HG03558 (cell line): ENCODE measurements around the gene SLC6A19.

ENCODE experiments used
- ATAC-seq: cut with Tn5 transposase; IDR thresholded peaks from one replicate; pipeline ENCODE4 v1.9.1; 2021; ENCODE audit warnings: moderate number of reproducible peaks; ENCODE audit not compliant: unreplicated experiment; ENCODE audit errors: extremely low read depth

The SLC6A19 gene

DNA sequence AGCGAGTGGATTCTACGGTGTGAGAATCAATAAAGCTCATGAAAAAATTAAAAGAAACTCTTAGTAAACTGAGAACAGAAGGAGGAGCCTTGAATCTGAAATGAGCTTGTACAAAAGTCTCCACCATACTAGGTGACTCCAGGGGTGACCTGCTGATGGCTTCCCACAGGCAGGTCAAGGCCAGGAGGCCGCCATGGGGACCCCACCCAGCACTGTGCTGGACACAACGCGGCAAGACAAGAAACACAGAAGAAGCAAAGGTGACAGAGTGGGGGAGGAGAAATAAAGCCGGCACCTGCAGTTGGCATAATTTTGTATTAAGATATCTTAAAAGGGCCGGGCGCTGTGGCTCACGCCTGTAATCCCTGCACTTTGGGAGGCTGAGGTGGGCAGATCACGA lies 12.1 kb upstream of the SLC6A19 start:
- no peak for ATAC-seq

DNA sequence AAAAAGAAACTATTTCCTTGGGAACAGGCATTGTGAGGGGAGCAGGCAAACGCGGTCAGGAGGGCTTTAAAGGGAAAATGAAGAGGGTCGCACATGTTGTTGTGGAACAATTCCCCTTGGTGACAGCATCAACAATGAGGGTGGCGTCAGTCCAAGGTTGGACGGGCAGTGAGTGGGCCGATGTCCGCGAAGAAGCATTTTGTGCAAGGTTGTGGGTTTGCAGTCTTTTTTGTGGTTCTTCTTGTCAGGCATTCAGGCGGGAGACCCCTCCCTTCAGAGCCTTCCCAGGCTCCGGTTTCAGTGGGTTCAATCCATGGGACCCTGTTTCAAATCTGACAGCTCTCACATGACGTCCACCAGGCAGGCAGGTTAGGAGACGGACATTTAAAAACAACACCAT lies 11.1 kb upstream of the SLC6A19 start:
- ATAC-seq, result no peak

DNA sequence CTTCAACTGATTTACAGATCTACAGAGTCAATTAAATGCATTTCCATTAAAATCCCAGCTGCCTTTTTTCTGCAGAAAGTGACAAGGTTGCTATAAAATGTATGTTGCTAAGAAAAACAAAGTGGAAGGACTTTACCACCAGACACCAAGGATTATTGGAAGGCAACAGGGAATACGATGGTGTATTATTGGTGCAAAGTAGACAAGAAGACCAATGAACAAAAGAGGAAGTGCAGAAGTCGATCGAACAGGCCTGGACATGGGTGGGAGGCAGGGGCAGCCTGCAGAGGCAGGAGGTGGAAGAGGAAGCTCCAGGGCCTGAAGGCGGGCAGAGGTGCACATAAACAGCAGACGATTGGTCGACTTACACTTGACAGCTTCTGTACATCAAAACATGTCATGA lies 10.6 kb upstream of the SLC6A19 start:
- no peak for ATAC-seq

- no peak for ATAC-seq
Measured at GRCh38 chr5:1192971-1193590, 8.3 kb upstream of the SLC6A19 start.

GRCh38 chr5:1193591-1193985 lies 7.8 kb upstream of the SLC6A19 start:
- ATAC-seq, result no peak

- no peak for ATAC-seq
Measured at GRCh38 chr5:1194378-1194777, 7.0 kb upstream of the SLC6A19 start.

DNA sequence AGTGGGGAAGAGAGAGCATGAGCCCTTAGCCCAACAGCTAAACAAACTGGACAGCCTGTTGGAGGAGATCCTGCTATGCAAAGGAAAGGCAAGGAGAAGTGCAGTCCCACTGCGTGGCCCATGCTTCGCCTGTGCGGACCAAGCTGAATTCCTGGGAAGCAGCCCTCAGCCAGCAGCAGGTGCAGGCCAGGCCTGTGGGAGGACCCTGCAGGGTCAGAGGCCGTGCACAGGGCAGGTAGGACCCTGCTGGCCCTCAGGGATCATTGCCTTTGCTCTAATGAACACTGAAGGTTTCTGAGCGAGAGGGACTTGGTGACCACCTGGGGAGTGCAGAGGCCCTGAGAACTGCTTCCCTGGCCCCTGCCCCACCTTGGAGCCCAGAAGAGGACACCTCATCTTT lies 6.0 kb upstream of the SLC6A19 start:
- ATAC-seq, result no peak

- ATAC-seq, result no peak
Measured at GRCh38 chr5:1195916-1196315, 5.5 kb upstream of the SLC6A19 start.

DNA sequence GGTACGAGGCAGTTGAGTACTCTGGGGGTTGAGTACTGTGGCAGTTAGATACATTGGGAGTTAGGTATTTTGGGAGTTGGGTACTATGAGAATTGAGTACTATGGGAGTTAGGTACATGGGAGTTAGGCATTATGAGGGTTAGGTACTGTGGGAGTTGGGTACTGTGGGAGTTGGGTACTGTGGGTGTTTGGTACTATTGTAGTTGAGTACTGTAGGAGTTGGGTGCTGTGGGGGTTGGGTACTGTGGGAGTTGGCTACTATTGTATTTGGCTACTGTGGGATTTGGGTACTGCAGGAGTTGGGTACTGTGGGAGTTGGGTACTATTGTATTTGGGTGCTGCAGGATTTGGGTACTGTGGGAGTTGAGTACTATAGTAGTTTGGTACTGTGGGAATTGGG lies 4.8 kb upstream of the SLC6A19 start:
- ATAC-seq, result no peak

GRCh38 chr5:1197876-1198666 lies 3.3 kb upstream of the SLC6A19 start:
- ATAC-seq, result no peak

DNA sequence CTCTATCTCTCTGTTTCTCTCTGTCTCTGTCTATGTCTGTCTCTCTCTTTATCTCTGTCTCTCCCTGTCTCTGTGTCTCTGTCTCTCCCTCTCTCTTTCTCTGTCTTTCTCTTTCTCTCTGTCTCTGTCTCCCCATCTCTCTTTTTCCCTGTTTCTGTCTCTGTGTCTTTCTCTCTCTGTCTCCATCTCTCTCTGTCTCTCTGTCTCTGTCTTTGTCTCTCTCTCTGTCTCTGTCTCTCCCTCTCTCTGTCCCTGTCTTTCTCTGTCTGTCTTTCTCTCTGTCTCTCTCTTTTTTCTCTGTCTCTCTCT lies 2.1 kb upstream of the SLC6A19 start:
- ATAC-seq, result no peak

DNA sequence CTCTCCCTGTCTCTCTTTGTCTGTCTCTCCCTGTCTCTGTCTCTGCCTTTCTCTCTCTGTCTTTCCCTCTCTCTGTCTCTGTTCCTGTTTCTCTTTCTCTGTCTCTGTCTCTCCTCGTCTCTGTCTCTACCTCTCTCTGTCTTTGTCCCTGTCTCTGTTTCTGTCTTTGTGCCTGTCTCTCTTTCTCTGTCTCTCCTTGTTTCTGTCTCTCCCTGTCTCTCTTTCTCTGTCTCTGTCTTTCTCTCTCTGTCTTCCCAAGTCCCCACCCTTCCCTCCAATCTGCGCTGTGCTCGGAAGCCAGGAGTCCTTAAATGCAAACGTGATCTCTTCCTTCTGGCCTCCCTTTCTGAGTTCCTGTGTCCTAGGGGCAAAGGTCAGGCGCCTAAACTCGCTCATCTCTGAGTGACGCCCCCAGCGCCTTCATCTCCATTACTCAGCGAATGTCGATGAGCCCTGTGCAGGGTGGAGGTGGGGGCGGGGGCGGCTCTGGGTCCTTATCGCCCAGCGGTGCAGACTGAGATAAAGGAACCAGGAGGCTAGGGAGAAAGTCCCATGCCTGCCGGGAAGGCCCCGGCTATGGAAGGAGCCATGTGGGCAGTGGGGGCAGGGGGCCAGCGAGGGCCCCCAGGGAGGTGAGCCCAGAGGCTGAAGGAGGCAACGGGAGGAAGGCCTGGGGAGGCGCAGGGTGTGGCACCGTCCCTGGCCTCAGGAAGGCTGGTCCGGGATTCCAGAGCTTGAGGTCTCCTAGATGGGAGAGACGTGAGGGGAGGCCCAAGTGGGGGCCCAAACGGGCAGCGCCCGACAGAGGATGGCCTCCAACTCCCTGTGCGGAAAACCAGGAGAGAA lies 1.5 kb upstream of the SLC6A19 start:
- ATAC-seq, result no peak

- ATAC-seq, result no peak
Measured at GRCh38 chr5:1200495-1201326, 684 bp upstream of the SLC6A19 start.

- no peak for ATAC-seq
Measured at GRCh38 chr5:1202026-1202797, 817 bp downstream of the SLC6A19 start.

DNA sequence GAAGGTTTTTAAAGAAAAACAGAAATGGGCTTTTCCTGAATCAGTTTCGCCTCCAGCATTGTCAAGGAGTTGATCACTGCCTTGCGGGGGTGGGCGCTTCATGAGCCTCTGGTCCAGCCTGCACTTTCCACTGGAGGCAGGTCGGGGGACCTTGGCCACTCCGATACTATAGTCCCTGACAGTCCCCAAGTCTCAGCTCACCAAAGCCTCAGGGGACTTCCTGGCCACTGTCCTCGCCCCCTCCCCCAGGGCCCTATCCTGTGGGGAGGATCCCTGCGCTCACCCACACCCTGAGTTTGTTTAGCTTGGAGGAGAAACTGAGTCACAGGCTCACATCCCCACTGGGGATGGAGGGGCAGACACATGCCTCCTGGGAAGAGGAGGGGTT lies 1.4 kb downstream of the SLC6A19 start:
- no peak for ATAC-seq

DNA sequence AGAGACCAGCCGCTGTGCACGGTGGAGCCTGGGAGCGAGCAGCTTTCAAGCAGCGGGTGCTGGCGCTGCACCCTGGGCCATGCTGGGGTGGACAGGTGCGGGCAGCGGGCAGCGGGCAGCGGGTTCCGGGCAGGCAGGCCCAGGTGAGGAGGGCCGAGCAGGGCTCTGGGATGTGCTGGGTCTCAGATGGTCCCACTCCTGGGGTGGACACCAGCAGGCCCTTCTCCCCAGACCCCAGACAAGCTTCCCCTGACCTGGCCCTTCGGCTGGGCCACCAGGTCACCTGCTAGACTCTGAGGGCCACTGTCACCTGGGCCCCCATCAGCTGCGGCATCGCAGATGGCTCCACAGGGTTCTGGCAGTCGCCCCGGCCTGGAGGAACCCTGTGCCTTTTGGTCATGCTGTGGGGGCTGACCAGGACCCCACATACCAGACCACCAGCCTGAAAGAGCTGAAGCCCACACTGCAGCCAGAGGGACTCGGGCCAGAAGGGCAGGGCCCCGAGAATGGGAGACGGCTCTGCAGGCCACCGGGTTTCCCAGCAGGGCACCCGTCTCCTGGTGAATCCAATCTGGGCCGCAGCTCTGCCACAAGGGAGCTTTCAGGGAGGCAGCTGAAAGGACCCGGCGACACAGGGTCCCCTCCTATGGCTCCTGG lies 2.0 kb downstream of the SLC6A19 start:
- ATAC-seq, result no peak

DNA sequence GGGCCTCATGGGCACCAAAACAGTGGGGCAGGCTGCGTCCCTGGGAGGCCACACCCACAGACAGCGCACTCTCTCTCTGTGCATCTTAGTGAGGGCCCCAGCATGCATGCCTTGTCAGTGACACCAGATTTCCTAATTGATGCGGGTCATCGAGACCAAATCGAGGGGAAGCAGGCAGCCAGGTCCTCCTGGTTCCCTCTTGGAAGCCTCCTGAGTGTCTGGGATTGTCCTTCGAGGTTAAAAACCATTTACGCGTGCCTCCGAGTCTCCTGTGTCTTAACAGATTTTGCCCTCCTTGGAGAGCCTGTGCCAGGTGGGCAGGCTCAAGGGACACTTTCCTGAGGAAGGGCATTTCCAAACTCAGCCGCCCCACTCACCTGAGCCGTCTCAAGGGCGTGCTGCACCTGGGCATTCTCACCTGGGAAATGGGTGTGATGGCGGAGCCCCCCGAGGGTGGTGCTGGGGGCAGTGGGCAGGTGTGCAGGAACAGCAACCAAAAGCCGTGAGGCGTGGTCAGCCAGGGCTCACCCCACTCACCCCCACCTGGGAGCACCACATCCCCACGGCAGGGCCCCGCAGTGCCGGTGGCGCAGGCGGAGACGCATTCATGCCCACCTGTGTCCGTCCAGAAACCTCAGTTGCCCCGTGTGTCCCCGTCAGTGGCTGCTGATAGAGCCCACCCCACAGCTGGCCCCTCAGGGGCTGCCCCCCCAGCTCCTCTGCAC lies 2.7 kb downstream of the SLC6A19 start:
- no peak for ATAC-seq

DNA sequence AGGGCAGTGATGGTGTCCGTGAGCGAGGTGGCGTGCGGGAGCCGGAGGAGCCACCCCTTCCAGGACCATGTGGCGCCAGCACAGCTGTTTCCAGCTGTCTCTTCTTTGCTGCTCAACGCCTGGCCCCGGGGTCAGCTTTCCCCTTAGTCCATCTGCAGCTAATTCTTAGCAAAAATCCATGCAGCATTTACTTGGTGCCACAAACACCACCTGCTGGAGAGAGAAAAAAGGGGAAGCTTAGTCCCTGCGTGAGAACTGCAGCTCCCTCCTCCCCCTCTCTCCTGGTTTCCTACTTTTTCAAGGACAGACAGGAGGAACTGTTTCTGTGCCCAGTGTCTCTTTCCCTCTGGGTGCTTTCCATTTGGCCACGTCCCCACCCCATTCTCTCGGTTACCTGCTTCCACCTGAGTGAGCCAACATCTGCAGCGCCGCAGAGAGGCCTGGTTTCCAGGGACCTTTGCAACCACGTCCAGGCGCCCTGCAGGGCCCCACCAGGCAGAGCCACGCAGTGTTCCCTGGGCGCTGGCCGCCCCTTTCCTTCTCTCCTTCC lies 3.4 kb downstream of the SLC6A19 start:
- no peak for ATAC-seq
